HG03175 (cell line): ENCODE results near the gene EHBP1.
"Not testable (repeated sequence)": the region's sequence is repeated elsewhere in the genome, so short reads cannot be mapped to it uniquely, and the experiment has no call there.

Source experiments
- ATAC-seq: cut with Tn5 transposase; IDR thresholded peaks from one replicate; pipeline ENCODE4 v1.9.1; 2021; ENCODE audit warnings: mild to moderate bottlenecking, moderate library complexity; ENCODE audit not compliant: unreplicated experiment

The EHBP1 gene

GRCh38 chr2:62704654-62705006 is 883 bp upstream of the EHBP1 start:
- ATAC-seq, result no peak

- no peak for ATAC-seq
Observed at GRCh38 chr2:62705859-62706720, 577 bp downstream of the EHBP1 start.

DNA sequence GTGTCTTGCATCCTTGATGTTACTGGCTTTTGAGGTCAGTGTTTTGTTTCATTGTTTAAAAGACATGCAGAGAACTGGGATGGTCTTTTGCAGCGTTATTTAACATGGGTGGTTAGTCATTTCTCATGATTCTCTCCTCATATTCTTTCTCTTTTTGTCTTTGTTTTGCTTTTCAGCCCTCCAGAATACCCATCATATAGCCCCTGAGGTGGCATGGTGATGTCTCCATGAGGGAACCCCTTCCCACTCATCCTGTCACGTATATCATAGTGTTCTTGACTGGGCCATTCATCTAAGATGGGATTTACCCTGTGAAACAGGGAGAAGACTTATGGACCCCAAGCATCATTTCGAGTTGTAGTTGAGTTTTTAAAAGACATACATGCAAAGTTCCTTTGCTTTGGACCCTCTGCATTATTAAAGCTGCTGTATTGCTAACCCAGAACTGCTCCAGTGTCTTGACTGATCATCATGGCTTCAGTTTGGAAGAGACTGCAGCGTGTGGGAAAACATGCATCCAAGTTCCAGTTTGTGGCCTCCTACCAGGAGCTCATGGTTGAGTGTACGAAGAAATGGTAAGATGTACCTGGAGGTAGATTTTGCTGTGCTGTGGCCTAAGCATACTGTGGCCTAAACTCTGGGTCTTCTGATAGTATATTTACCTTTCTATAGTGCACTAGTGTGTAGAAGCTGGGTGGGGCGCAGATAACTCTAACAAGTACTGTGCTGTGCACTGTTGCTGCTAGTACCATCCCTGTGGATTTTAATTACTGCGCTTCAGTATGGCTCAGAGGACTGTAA is 1.4 kb downstream of the EHBP1 start:
- no peak for ATAC-seq

- no peak for ATAC-seq
Observed at GRCh38 chr2:62708751-62709150, 3.2 kb downstream of the EHBP1 start.

DNA sequence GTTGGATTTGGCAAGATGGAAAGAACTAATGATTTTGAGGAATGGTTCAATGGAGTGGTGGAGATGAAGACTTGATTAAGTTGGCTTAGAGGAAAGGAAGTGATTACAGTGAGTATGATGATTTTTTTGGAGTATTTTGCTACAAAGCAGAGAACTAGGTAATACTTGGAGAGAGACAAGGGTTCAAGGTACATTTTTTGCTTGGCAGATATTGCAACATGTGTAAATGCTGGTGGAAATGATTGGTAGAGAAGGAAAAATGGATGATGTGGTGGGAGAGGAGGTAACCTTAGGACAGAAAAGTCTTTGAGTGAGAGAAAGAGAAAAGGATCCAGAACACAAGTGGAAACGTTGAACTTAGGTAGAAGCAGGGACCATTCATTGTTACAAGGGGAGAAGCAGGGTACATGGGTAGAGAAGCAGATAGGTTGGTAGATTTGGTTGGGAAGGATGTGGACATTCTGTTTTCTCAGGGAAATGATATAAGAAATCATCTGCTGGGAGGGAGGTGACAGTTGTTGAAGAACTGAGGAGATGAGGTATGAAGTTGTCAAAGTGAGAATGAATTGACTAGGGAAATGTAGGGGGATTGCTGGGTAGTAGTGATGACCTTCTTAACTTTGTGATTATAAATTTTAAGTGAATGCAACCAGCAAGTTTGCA is 6.5 kb downstream of the EHBP1 start:
- no peak for ATAC-seq

DNA sequence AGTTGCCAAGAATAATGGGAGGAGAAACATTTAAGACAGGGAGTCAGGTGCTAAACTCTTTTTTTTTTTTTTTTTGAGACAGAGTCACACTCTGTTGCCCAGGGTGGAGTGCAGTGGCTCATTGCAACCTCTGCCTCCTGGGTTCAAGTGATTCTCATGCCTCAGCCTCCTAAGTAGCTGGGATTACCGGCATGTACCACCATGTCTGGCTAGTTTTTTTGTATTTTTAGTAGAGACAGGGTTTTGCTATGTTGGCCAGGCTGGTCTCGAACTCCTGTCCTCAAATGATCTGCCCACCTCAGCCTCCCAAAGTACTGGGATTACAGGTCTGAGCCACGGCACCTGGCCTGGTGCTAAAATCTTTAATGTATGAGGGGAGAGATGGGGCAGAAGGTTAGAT is 7.7 kb downstream of the EHBP1 start:
- ATAC-seq, result not testable (repeated sequence)

GRCh38 chr2:62713837-62714236 is 8.3 kb downstream of the EHBP1 start:
- no peak for ATAC-seq

- ATAC-seq, result no peak
Observed at GRCh38 chr2:62716768-62717167, 11.3 kb downstream of the EHBP1 start.

DNA sequence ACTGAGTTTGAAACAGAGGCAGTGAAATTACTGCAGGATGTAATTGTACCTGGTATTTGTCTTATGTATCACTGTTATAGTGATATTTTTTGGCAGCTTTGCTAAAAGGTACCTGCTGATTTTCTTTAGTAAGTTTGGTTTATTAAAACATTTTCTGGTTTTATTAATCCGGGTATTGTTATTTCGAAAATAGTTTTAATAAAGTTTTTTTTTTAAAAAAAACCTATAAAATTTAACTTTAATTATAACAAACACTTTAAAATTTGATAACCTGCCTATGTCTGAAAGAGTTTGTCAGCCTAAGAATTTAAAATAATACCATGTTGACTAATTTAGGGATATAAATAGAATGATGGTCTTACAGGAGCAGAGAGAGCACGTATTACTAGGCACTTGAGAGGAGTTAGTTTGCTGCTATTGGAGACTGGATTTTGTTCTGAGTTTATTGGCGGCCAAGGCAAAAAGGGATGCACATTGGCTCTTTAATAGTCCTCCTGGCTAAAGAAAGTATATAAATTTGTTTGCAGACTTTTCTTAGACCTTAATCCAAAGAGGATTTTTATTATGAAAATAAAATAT is 12.1 kb downstream of the EHBP1 start:
- no peak for ATAC-seq

DNA sequence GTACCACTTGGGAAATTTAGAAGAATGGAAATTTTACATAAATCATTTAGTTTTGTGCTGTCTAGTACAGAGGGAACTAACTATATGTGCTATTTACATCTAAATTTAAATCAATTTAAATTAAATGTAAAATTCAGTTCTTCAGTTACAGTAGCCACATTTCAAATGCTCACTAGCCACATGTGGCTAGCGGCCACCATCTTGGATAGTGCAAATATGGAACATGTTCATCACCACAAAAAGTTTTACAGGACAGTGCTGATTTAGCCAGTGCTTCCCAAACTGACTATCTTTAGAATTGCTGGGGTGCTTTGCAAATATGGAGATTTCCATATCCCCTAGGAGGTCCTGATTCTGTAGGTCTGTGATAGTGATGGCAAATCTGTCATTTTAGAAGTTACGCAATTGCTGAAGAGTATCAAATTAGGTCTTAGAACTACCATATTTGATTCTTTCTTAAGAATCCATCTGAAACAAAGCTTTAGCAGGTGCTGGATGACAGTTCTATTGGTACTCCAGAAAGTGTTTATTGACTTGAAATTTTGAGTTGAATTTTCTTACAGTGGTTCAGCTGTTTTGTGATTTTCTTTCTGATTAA is 12.8 kb downstream of the EHBP1 start:
- no peak for ATAC-seq

DNA sequence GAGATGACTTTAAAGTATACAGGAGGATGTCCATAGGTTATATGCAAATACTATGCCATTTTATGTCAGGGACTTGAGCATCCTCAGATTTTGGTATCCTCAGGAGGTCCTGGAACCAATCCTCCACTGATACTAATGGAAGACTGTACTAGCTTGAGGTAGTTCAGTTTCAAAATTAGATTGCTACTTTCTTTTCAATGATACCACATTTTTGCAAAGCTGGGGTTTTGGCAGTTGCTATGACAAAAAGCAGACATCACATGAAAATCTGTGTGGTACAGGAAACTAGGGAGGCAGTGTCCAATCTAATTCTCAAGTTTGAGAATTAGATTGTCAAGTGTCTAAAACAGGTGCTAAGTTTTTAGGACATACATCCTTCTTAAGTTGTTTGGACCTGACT is 14.2 kb downstream of the EHBP1 start:
- ATAC-seq, result no peak

DNA sequence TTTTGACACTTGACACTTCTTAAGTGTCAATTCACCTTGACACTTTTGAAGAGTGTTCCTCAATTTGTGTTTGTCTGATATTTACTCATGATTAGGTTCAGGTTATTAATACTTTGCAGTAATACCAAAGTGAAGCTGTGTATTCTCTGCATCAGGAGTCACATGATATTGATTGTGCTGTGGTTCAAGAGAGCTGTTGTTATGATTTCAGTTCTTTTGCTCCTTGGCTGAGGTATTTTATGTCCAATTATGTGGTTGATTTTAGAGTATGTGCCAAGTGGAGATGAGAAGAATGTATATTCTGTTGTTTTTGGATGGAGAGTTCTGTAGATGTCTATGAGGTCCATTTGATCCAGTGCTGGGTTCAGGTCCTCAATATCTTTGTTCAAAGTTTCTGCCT is 17.2 kb downstream of the EHBP1 start:
- no peak for ATAC-seq

GRCh38 chr2:62723253-62723652 is 17.7 kb downstream of the EHBP1 start:
- ATAC-seq, result no peak

- ATAC-seq, result no peak
Observed at GRCh38 chr2:62724106-62724505, 18.6 kb downstream of the EHBP1 start.

DNA sequence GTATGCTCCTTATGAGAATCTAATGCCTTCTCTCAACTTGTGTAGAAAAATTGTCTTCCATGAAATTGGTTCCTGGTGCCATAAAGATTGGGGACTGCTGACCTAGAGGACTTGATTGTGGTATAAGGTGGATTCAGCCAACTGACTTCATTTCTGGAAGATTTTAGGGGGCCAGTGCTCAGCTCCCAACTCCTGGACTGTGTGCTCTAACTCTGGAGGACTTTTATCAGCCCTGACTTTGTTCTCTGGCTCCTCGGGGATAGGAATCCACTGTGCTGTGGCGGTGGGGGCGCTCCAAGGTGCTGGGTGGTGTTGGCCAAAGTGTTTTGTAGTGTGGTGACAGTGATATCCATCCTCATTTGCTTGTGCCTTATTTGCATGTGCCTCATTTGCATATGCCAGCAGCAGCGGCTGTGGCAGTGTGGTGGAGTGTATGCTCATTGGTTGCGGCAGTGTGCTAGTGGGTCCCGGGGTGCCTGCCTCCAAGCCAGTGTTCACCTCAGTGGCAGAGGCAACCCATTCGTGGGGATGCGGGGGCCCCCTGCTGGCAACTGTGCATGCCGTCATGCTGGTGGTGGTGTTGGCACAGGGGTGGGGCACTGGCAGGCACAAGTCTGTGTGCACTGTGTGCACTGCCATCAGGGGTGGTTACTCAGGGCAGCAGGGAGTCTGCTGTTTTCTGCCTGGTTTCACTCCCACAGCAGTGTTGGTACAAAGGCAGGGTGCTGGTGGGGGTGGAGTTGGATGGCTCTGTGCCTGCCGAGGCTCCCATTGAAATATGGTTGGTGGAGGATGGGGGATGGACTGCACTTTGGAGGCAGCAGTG is 19.6 kb downstream of the EHBP1 start:
- ATAC-seq, result no peak

DNA sequence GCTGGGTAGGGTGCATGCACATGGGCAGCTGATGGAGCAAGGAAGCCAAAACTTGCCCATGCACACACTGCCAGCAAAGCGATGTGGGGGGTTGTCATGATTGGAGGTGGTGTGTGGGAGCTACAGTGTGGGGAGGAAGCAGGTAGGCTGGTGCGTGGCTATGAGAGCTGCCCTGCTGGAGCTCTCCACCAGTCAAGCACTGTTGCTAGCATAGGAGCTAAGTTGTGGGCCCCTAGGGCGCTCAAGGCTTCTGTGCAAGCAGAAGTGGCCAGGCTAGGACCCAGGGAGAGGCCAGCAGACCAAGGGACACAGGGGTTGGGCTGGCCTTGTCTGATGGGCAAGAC is 20.2 kb downstream of the EHBP1 start:
- ATAC-seq, result no peak

DNA sequence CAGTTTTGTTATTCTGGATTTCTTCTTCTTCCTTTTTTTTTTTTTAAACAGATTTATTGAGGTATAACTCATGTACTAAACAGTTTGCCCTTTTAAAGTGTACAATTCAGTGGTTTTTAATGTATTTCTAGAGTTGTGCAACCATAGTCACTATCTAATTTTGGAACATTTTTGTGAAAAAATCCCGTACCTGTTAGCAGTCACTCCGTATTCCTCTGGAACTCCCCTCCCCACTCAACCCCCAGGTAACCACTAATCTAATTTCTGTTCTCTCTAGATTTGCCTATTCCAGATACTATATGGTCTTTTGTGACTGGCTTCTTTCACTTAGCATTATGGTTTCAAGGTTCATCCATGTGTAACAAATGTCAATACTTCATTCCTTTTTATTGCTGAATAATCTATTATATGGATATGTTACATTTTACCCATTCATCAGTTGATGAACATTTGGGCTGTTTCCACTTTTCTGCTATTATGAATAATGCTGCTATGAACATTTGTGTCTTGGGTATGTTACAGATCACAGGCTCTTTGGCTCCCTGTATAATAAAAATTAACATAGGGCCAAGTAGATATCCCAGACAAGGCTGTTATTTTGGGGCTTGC is 21.9 kb downstream of the EHBP1 start:
- ATAC-seq, result no peak

DNA sequence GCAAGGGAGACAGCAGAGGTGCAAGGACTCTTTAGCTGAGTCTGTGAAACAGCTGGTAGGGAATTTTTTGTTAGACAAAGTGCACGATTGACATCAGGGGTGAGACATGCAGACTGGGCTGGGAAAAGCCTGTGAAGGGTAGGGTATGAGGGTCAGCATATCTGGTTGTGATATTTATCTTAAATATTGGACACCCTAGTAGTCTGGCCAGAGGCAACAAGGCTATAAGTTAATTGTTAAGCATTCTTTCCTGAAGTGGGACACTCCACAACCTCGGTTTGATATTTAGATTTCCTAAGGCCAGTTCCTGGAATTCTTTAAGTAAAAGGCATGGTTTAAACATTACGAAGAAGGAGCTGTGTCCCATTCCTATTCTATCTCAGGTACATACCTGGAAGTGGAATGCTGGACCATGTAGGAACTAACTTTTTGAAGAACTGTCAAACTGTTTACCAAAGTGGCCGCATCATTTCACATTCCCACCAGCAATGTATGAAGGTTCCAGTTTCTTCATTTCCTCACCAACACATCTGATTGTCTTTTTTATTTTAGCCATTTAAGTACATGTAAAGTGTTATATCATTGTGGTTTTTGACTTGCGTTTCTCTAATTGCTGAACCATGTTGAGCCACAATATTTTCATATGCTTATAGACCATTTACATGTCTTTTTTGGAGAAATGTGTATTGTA is 22.5 kb downstream of the EHBP1 start:
- no peak for ATAC-seq

DNA sequence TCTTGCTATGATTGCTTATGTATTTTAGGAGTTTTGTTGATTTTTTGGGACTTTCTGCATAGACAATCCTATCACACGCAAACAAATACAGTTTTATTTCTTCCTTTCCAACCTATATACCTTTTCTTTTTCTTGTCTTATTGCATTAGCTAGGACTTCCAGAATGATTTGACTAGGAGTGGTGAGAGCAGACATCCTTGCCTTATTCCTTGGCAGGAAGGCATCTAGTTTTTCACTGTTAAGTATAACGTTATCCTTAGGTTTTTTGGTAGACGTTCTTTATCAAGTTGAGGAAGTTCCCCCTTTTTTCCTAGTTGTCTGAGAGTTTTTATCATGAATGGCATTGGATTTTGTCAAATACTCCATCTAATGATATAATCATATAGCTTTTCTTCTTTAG is 25.8 kb downstream of the EHBP1 start:
- ATAC-seq, result no peak
